MM.1S (cell line): ENCODE data around the gene LMCD1.

ENCODE experiments used
- DNase-seq: peaks from one replicate; pipeline ENCODE4 v3.0.0-alpha.2; 2015
- H2AFZ ChIP-seq: fragments of 300-600 bp; sonication (generic); 2 replicates; pipeline ENCODE4 v1.6.0; 2016; ENCODE audit warnings: antibody characterized with exemption, low read length
- H3F3A ChIP-seq: fragments of 300-600 bp; sonication (generic); 2 replicates; pipeline ENCODE4 v1.6.1; 2016; ENCODE audit warnings: mild to moderate bottlenecking, antibody characterized with exemption, low read length, moderate library complexity, mixed read lengths; ENCODE audit not compliant: insufficient read depth
- H3K27ac ChIP-seq: fragments of 300-600 bp; sonication (generic); 2 replicates; pipeline ENCODE4 v1.5.1; 2016; ENCODE audit warnings: mild to moderate bottlenecking, low read length
- H3K27me3 ChIP-seq: fragments of 300-600 bp; sonication (generic); replicated peaks from 2 replicates; pipeline ENCODE4 v1.6.0; 2016; ENCODE audit warnings: low read length; ENCODE audit not compliant: insufficient read depth
- H3K36me3 ChIP-seq: fragments of 300-600 bp; sonication (generic); replicated peaks from 2 replicates; pipeline ENCODE4 v1.6.1; 2016; ENCODE audit warnings: mild to moderate bottlenecking, low read length, mixed read lengths; ENCODE audit not compliant: insufficient read depth
- H3K4me1 ChIP-seq: fragments of 300-600 bp; sonication (generic); 2 replicates; pipeline ENCODE4 v1.6.1; 2016; ENCODE audit warnings: low read length, mixed read lengths
- H3K4me2 ChIP-seq: fragments of 300-600 bp; sonication (generic); 2 replicates; pipeline ENCODE4 v1.6.0; 2016; ENCODE audit warnings: low read depth, low read length
- H3K4me3 ChIP-seq: fragments of 300-600 bp; sonication (generic); 2 replicates; pipeline ENCODE4 v1.5.1; 2016; ENCODE audit warnings: low read length, mixed read lengths
- H3K79me2 ChIP-seq: fragments of 300-600 bp; sonication (generic); 2 replicates; pipeline ENCODE4 v1.6.1; 2016; ENCODE audit warnings: mixed run types, low read length, mixed read lengths
- H3K9ac ChIP-seq: fragments of 300-600 bp; sonication (generic); 2 replicates; pipeline ENCODE4 v1.6.1; 2016; ENCODE audit warnings: low read length, mixed read lengths
- H3K9me2 ChIP-seq: fragments of 300-600 bp; sonication (generic); replicated peaks from 2 replicates; pipeline ENCODE4 v1.6.1; 2016; ENCODE audit warnings: mild to moderate bottlenecking, low read length, mixed read lengths; ENCODE audit not compliant: insufficient read depth
- H3K9me3 ChIP-seq: fragments of 300-600 bp; sonication (generic); replicated peaks from 2 replicates; pipeline ENCODE4 v1.6.1; 2016; ENCODE audit warnings: mild to moderate bottlenecking, low read length, mixed read lengths; ENCODE audit not compliant: insufficient read depth
- H4K20me1 ChIP-seq: fragments of 300-600 bp; sonication (generic); 2 replicates; pipeline ENCODE4 v1.6.1; 2016; ENCODE audit warnings: mild to moderate bottlenecking, low read length, moderate library complexity, mixed read lengths; ENCODE audit not compliant: insufficient read depth
- CTCF ChIP-seq: fragments of 300-600 bp; sonication (generic); IDR thresholded peaks from 2 replicates; pipeline ENCODE4 v1.5.1; 2016; ENCODE audit warnings: antibody characterized with exemption, low read length, mixed read lengths
- EZH2 ChIP-seq: fragments of 300-600 bp; sonication (generic); optimal IDR thresholded peaks from 2 replicates; pipeline ENCODE3; 2017; ENCODE audit warnings: low read depth, mild to moderate bottlenecking, antibody characterized with exemption, low read length, mixed read lengths
- EZH2phosphoT487 ChIP-seq: fragments of 300-600 bp; sonication (generic); IDR thresholded peaks from 2 replicates; pipeline ENCODE4 v1.6.1; 2018; ENCODE audit warnings: antibody characterized with exemption, low read length

Gene LMCD1

GRCh38 chr3:8493744-8494143 is 7.9 kb upstream of the LMCD1 start:
- H3K4me3 ChIP-seq: no peak overlapping the region
- H2AFZ ChIP-seq: no peak overlapping the region
- H3K4me2 ChIP-seq: no peak overlapping the region
- no peaks in the 10 kb centered on the region for H3K27me3 ChIP-seq
- DNase-seq: no peak
- no peaks in the 10 kb centered on the region for H3K79me2 ChIP-seq
- TF ChIP-seq CTCF (no peak), EZH2phosphoT487 (no peak)
- no peaks in the 10 kb centered on the region for H3K9me3 ChIP-seq
- H3K27ac ChIP-seq: no peak overlapping the region
- H3K4me1 ChIP-seq: no peaks in the 10 kb centered on the region
- no peaks in the 10 kb centered on the region for H3F3A ChIP-seq
- H3K9ac ChIP-seq: no peak overlapping the region
- H3K36me3 ChIP-seq: no peaks in the 10 kb centered on the region
- no peaks in the 10 kb centered on the region for H3K9me2 ChIP-seq
- no peaks in the 10 kb centered on the region for H4K20me1 ChIP-seq

GRCh38 chr3:8494327-8494726 is 7.3 kb upstream of the LMCD1 start:
- no peaks in the 10 kb centered on the region for H3F3A ChIP-seq
- H3K4me3 ChIP-seq: no peak overlapping the region
- TF ChIP-seq CTCF: no peak
- H2AFZ ChIP-seq: no peak overlapping the region
- H3K36me3 ChIP-seq: no peaks in the 10 kb centered on the region
- H3K4me1 ChIP-seq: no peaks in the 10 kb centered on the region
- H3K9me2 ChIP-seq: no peaks in the 10 kb centered on the region
- H3K9me3 ChIP-seq: no peaks in the 10 kb centered on the region
- no peaks in the 10 kb centered on the region for H3K79me2 ChIP-seq
- no peak overlapping the region for H3K9ac ChIP-seq
- no peaks in the 10 kb centered on the region for H3K27me3 ChIP-seq
- H4K20me1 ChIP-seq: no peaks in the 10 kb centered on the region
- no peak overlapping the region for H3K4me2 ChIP-seq
- H3K27ac ChIP-seq: no peak overlapping the region
- DNase-seq: no peak

- H3K9ac ChIP-seq: no peak overlapping the region
- no peak overlapping the region for H2AFZ ChIP-seq
- H4K20me1 ChIP-seq: no peaks in the 10 kb centered on the region
- no peak overlapping the region for H3K27ac ChIP-seq
- no peaks in the 10 kb centered on the region for H3F3A ChIP-seq
- no peaks in the 10 kb centered on the region for H3K9me2 ChIP-seq
- no peaks in the 10 kb centered on the region for H3K79me2 ChIP-seq
- DNase-seq: no peak
- H3K4me1 ChIP-seq: no peaks in the 10 kb centered on the region
- no peak overlapping the region for H3K4me2 ChIP-seq
- H3K4me3 ChIP-seq: no peak overlapping the region
- no peaks in the 10 kb centered on the region for H3K36me3 ChIP-seq
- no peaks in the 10 kb centered on the region for H3K9me3 ChIP-seq
- TF ChIP-seq EZH2: no peak
- no peak for TF ChIP-seq CTCF
- no peak for TF ChIP-seq EZH2phosphoT487
- H3K27me3 ChIP-seq: no peaks in the 10 kb centered on the region
Measured at GRCh38 chr3:8497582-8497981, 4.0 kb upstream of the LMCD1 start.

GRCh38 chr3:8499181-8499611 is 2.4 kb upstream of the LMCD1 start:
- no peaks in the 10 kb centered on the region for H3F3A ChIP-seq
- no peaks in the 10 kb centered on the region for H3K4me1 ChIP-seq
- no peaks in the 10 kb centered on the region for H3K36me3 ChIP-seq
- no peaks in the 10 kb centered on the region for H4K20me1 ChIP-seq
- no peak overlapping the region for H3K4me2 ChIP-seq
- H3K27me3 ChIP-seq: no peaks in the 10 kb centered on the region
- no peaks in the 10 kb centered on the region for H3K79me2 ChIP-seq
- TF ChIP-seq EZH2: no peak
- TF ChIP-seq CTCF: no peak
- no peak for TF ChIP-seq EZH2phosphoT487
- H3K9ac ChIP-seq: no peak overlapping the region
- DNase-seq: no peak
- H3K27ac ChIP-seq: no peak overlapping the region
- H2AFZ ChIP-seq: no peak overlapping the region
- H3K4me3 ChIP-seq: no peak overlapping the region
- no peaks in the 10 kb centered on the region for H3K9me2 ChIP-seq
- H3K9me3 ChIP-seq: no peaks in the 10 kb centered on the region
